Bladder microvascular endothelial cell (primary cell): ENCODE data around the gene GPM6B. TPM values are rescaled to one million over a fixed set of nuclear protein-coding genes. Genes with fewer than 3 reads are reported as not detected.

Experiments used
- total RNA-seq: library from RNA; depleted of rRNA; stranded (reverse); fragments of >200 nt; gene quantifications from 2 replicates; pipeline ENCODE4 v1.2.3, GENCODE V29; 2014

The GPM6B gene
- total RNA-seq: under 0.01 and 0.38 TPM in 2 replicates

DNA sequence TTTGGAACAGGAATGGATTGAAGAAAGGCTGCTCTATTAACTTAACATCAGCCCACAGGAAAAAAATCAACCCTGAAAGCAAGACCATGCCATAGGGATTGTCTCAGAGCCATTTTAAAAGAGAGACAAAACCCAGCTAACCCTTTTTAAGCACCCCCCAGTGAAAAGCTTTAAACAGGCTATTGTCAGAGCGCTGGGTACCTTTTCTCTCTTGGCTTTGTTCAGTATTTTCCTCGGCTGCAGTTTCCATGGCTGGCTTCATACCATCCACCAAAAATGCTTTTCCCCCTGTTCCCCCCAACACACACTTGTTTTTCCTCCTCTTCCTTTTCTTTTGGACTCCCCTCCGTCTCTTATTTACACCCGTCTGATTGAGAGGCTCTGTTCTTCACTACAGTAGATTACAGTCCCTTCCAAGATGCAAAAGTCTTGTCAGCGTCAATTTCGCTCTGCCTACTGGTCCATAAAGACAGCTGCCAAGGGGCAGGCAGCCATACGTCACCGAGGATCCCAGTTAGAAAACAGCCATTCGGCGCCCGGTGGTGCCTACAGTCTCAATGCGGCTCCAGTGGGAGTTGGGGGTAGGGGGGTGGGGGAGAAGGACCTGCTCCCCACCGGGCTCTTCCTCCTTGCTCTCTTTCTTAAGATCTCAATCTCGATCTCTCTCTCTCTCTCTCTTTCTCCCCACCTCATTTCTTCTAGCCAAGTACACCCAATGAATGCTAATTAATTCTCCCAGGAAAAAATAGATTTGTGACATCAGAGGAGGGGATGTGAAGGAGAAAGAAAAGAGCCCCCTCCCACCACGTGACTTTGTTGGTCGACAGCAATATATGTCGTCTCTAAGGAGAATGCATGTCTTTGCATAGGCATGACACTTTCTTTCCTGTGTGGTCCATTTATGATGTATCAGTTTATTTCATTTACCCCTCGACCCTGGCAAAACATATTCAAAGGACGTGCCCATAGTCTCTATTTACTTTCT, at the start of gene GPM6B:
GPM6B (minus strand) TSS at position 451 of the 985 bp plus-strand sequence; CDS start at position 262, 189 bp downstream.

GRCh38 chrX:13734278-13735172, 82.4 kb downstream of the GPM6B start, which contains the start of the genes OFD1 and TRAPPC2:
Gene OFD1, plus strand, starts transcription at chrX:13734748. Its CDS starts 324 bp downstream, at chrX:13735072.
Gene TRAPPC2, minus strand, starts transcription at chrX:13734620. Its CDS starts 14,657 bp downstream, at chrX:13719963.

Other genes with a start within 250 kb of the GPM6B start
- gene EGFL6, start 247.5 kb downstream of the GPM6B start, total RNA-seq: not detected in 2 replicates
- 0.65 and 2.1 TPM in 2 replicates for gene TCEANC, start 164.0 kb downstream of the GPM6B start, total RNA-seq
- 14.2 and 18.6 TPM in 2 replicates for gene RAB9A, start 128.0 kb downstream of the GPM6B start, total RNA-seq
- 8.7 and 10.3 TPM in 2 replicates for gene TRAPPC2, start 82.5 kb downstream of the GPM6B start, total RNA-seq
- gene OFD1, start 82.3 kb downstream of the GPM6B start, total RNA-seq: 5.2 and 8.2 TPM in 2 replicates
- gene GEMIN8, start 212.8 kb upstream of the GPM6B start, total RNA-seq: 10.7 and 16.0 TPM in 2 replicates